NOMO-1 treated with dmso at 0.1 percent for 144 hours (cell line): ENCODE measurements around the gene CNNM4.
A peak's percentile ranks its signal among the peaks of the same experiment; 100 is the strongest.

Experiments
- DNase-seq: peaks from one replicate; lab custom pipeline; 2025; ENCODE audit not compliant: unreplicated experiment; lab: John Stamatoyannopoulos, UW

CNNM4 gene

DNA sequence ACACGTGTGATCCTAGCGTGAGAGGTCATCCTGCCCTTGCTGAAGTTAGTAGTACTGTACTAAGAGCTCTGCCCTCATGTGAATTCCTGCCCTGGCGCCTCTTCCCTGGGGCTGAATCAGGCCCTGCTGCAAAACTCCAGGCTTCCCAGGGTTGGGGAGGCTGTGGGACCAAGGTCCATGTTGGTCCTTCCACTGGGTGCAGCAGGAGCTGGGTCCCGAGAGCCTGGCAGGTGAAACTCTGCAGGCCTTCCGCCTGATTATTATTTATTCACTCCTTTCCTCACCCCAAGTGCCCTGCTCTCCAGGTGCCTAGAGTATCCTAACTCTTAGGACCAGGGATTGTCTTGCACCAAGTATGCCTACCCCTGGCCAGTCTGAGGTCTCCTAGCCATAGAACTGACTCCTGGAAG, 50.1 kb downstream of the CNNM4 start:
- DNase-seq = no peak

GRCh38 chr2:96811917-96812316, 51.2 kb downstream of the CNNM4 start:
- no peak for DNase-seq

- DNase-seq = no peak
Observed at GRCh38 chr2:96813656-96814055, 53.0 kb downstream of the CNNM4 start.

DNA sequence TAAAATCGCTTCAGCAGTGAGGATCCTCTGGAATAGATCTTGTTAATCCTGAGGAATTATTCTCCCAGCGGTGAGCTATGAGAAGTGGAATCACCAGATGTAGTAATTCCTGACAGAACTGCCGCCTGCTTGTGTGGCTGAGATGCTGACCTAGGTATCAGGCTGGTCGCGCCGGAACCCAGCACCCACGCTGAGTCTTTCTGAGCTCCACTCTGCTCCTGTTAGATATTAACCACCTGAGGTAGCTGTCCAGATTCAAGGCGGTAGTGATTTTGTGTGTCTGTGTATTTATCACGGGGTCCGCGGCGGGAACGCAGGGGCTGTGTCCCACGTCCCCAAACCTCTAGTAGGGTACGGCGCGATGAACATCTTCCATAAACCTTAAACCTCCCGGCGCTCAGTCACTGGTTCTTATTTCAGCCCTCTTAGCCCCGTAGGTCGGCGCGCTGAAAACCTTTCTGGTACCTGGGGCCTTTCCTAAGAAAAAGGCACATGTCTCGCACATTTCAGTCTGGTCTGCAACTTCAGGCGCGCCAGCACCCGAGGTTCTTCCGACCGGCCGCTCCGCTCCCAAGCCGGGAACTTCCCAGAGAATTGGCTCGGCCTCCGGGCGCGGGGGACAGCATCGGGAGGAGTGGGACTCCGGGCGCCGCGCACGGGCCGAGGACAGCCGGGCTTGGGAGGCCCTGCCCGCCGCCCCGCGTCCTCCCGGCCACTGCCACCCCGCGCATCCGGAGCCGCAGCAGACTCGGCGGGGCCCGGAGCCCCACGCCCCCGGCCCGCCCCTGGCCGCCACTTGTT, 54.8 kb downstream of the CNNM4 start:
- DNase-seq = no peak

- peak; percentile 87 for DNase-seq
Observed at GRCh38 chr2:96816127-96816835, 55.6 kb downstream of the CNNM4 start, which contains the start of gene CNNM3. Gene CNNM3 (plus strand): TSS chr2:96816268. CDS start chr2:96816278, 10 bp downstream.

GRCh38 chr2:96816836-96817702, 56.4 kb downstream of the CNNM4 start:
- DNase-seq = no peak

DNA sequence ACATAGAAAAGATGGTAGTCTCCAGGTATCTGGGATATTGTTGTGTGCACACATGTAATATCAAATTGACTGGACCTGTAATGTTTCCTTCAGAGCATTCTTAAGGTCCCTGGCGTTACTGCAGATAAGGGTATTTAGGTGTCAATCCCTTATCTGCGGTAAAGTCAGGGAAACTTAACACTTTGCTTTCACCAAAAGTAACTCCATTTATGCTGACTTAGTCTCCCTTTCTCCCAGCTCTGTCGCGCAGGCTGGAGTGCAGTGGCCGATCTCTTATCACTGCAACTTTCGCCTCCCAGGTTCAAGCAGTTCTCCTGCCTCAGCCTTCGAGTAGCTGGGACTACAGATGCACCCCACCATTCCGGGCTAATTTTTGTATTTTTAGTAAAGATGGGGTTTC, 57.2 kb downstream of the CNNM4 start:
- DNase-seq = no peak

GRCh38 chr2:96819128-96819875, 58.6 kb downstream of the CNNM4 start:
- no peak for DNase-seq

GRCh38 chr2:96819876-96820511, 59.3 kb downstream of the CNNM4 start:
- DNase-seq = no peak

- no peak for DNase-seq
Observed at GRCh38 chr2:96821113-96821675, 60.5 kb downstream of the CNNM4 start.

DNA sequence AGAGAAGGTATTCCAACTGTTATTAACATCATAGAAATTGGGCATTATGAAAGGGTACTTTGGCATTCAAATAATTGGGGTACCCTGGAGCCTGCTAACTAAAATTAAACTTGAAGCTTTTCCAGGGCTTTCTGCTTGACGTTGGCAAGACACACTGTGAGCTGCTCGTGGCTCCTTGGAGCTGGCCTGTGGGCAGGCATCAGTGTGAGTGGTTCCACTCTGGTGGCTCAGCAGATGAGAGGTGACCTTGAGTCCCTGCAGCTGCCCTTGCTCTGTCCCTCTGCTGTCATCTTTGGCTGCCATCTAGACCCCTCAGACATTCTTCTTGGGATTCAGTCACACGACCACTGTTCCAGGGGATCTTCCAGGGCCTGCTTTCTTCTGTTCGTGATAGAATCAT, 62.1 kb downstream of the CNNM4 start:
- DNase-seq = no peak

DNA sequence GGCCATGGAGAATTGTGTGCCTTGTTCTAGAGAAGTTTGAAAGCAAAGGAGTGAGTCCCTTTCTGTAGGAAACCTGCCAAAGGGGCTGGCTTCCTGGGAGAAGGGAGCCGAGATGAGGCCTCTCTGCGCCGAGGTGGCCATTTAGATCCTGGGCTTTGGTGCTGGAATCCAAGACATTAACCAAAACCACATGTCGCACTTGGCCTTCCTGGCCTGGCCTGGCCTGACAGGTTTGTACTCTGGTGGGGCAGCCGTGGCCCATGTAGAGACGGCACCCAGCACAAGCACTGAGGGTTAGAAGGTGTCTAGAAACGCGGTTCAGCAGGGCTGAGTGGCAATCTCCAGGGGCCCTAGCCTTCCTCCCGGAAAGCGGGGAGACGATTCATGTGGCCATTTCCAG, 62.5 kb downstream of the CNNM4 start:
- no peak for DNase-seq

DNA sequence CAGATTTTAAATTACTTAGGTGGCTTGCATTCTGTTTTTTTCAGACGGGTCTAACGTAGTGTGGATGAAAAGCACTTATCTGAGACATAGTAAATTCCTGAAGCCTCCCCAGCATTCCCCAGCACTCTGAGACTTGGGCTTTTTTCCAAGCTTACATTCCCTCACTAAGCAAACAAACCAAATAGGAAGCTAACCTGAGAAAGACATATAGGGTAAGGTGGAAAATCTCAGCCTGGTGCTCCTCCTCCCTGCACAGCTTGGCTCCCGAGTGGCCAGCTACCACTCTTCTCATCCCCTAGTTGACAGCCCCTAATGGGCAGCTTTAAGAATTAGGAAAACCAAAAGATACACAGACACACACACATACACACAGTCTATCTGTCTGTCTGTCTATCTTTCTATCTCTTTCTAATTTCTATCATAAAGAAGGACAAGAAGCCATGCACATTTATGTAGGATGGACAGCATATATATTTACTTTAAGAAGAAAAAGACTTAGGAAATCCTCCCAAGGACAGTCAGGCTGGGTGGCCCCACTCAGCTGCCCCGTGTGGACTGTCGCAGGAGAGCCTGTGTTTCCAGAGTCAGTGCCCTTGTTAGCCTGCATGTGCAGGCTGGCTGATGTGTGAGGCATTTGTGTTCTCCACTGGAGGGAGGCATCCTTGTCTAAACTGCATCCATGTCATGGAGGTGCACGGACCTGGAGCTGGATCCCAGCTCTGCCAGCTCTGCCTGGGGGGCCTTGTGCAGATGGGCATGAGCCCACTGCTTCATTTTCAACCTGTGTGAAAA, 63.6 kb downstream of the CNNM4 start:
- DNase-seq = no peak

DNA sequence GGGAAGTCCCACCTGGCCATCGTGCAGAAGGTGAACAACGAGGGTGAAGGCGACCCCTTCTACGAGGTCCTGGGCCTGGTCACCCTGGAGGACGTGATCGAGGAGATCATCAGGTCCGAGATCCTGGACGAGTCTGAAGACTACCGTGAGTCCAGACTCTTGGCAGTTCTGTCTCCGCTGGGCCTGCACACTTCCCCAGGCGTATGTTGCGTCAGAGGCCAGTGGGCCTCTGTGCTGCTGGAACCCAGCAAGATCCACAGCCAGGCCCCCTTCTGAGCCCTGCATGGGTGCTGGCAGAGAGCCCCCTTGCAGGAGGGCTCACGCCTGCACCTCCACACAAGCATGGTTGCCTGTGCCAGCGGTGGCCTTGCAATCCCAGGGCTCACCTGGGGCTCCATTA, 64.4 kb downstream of the CNNM4 start:
- DNase-seq = no peak

DNA sequence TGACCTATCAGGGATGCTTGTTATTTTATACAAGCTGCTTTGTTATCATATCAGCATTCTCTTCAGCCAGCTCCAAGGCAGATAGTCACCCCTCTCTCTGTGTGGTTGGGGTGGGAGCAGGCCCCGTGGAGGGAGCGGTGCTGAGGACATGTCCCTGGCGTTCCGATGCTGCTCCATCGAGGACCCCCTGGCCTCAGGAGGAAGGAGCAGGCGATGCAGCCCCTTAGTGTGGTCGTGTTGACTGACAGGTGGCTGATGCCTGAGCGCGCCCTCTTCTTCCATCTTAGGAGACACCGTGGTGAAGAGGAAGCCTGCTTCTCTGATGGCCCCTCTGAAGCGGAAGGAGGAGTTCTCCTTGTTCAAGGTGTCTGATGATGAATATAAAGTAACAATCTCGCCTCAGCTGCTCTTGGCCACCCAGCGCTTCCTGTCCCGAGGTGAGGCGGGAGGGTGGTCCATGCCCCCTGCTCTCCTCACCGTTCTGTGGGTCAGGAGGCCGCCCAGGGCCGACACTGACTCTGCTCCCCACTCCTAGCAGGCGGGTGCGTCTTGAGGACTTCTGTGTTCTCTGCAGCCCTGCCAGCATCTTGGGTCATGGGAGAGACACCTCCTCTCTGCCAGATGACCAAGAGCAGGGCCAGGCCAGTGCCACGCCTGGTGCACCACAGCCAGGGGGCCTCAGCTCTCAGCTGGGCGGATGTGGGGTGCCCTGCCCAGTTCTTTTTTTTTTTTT, 66.0 kb downstream of the CNNM4 start:
- DNase-seq = no peak

DNA sequence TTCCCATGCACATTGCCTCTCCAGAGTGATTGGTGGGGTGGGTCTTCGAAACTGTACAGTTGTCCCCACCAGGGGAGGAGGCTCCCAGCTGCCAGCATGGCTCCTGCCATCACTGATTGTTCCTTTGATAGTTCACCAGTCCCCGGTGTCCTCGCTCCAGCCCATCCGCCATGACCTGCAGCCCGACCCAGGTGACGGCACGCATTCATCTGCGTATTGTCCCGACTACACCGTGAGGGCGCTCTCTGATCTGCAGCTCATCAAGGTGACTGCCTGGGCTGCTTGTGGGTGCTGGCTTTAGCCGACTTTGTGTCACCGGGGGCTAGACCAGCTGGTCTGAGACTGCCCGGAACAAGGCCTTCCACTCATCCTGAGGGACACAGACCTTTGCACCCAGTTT, 67.7 kb downstream of the CNNM4 start:
- no peak for DNase-seq

DNA sequence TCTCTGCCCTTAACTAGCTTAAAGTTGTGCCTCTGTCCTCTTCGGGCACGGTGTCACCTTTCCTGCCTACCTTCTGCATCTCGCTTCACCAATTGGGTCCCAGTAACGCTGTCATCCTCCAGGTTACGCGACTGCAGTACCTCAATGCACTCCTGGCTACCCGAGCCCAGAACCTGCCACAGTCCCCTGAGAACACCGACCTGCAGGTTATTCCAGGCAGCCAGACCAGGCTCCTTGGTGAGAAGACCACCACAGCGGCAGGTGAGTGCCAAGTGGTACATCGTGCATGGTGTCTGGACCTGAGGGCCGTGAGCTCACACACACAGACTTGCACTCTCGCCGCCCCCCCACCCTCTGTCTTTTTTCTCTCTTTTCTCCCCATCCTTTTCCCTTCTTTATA, 68.2 kb downstream of the CNNM4 start:
- DNase-seq = no peak

- DNase-seq = no peak
Observed at GRCh38 chr2:96830044-96830562, 69.4 kb downstream of the CNNM4 start.
